ENCODE data around the gene PISD. TPM values are rescaled to one million over a fixed set of nuclear protein-coding genes. Genes with fewer than 3 reads are reported as not detected.

Gene PISD
- total and polyA plus RNA-seq, 2 of the 8 experiments (the other 6 are each of a cell fraction or from before 2014, with no cell fraction given) = 47.8 to 48.2 TPM

DNA sequence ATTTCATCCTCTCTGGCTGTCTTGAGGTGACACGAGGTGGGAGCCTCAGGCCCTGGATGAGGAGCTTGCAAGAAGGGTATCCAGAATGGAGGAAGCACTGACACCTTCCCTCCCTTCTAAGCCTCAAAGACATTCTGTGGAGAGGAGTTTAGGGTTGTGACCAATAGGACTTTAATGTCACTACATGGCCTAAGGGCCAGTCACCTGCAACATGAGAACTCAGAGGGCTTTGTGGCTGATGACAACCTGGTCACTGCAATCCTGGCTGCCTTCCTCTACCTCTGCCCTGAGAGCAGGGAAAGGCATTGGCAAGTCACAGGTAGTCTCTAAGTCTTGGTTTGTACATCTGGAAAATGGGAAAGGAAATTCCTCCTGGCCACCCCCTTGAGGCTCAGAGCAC is 33.7 kb downstream of the PISD start (continued):
- TF ChIP-seq RFX5 (IDR thresholded peaks at IDR 0.05; ENCODE audit: borderline replicate concordance, low read depth, low read length) (no peak), TAF1 (IDR thresholded peaks at IDR 0.05; ENCODE audit: low read depth, low read length) (no peak), TCF12 (IDR thresholded peaks at IDR 0.05; ENCODE audit: low read depth, low read length) (no peak), POU5F1 (IDR thresholded peaks at IDR 0.05; ENCODE audit: low read depth, low read length) (no peak)
- TF ChIP-seq, protein P1, sequence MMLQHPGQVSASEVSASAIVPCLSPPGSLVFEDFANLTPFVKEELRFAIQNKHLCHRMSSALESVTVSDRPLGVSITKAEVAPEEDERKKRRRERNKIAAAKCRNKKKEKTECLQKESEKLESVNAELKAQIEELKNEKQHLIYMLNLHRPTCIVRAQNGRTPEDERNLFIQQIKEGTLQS (IDR thresholded peaks at IDR 0.05; ENCODE audit: insufficient read depth, low read depth, low read length) = no peak

All from H1 (cell line).